Hematopoietic multipotent progenitor cell treated with erythropoietin and hydrocortisone succinate and interleukin-3 and kit ligand, for 17 days (in vitro differentiated cells): ENCODE results near the gene ZNF605.
"Not testable (repeated sequence)": the region's sequence is repeated elsewhere in the genome, so short reads cannot be mapped to it uniquely, and the experiment has no call there.

Experiments
- DNase-seq: peaks from one replicate; pipeline ENCODE4 v3.0.0-alpha.2; 2015; ENCODE audit warnings: low spot score

ZNF605 gene

GRCh38 chr12:132956011-132956788, at the start of gene ZNF605:
Gene ZNF605, minus strand, starts transcription at chr12:132956306. Its CDS starts 10,671 bp downstream, at chr12:132945635.
- DNase-seq, result peak; percentile 6

GRCh38 chr12:132998741-132999140, 42.6 kb upstream of the ZNF605 start:
- no peak for DNase-seq

- DNase-seq, result no peak
Measured at GRCh38 chr12:132986885-132987225, 30.7 kb upstream of the ZNF605 start.

- DNase-seq, result peak; percentile 67
Measured at GRCh38 chr12:132986001-132986884, 30.1 kb upstream of the ZNF605 start, which contains the start of gene ZNF26. Gene ZNF26, plus strand, starts transcription at chr12:132986367. Its CDS starts 474 bp downstream, at chr12:132986841.

DNA sequence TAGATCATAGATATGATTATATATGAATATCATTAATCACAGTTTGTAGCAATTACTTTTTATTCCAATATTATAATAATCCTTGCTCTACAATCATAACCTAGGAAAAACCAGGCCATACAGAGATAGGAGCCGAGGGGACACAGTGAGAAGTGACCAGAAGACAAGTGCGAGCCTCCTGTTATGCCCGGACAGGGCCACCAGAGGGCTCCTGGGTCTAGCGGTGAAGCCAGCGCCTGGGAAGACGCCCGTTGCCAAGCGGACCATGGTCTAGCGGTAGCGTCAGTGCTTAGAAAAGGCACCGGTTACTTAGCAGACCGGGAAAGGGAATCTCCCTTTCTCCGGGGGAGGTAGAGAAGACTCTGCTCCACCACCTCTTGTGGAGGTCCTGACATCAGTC, 20.8 kb upstream of the ZNF605 start:
- DNase-seq, result not testable (repeated sequence)

GRCh38 chr12:132972374-132972773, 16.3 kb upstream of the ZNF605 start:
- DNase-seq, result no peak

DNA sequence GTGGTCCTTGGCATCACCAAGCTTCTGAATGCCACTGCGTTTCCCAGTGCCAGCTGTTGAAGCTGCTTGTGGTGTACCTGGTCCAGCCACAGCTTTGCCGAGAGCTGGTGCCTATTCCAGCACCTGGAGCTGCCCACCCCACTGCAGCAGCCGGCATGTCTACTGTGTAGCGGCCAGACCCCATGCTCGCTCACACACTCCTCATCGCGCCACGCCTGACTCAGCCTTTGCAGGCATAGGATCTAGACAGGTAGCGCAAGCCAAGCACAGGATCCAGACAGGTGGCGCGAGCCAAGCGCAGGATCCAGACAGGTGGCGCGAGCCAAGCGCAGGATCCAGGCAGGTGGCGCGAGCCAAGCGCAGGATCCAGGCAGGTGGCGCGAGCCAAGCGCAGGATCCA, 11.6 kb upstream of the ZNF605 start:
- DNase-seq, result no peak

- DNase-seq, result no peak
Measured at GRCh38 chr12:132966676-132967415, 10.7 kb upstream of the ZNF605 start.

DNA sequence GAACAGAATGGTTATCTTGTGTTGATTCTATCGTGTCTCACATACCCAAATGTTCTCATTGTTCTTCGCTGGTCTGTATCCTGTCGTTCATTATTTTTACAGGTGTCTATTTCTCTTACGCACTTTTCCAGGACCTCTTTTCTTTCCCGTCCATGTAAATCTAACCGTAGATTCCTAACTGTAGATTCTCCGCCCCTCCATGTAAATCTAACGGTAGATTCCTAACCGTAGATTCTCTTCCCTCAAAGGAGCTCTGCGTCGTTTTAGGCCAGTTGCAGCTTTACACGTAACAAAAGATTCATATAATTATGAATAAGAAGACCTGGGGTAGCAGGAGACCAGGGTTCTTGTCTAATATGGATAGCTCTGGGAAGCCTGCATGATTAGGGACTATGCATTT, 9.7 kb upstream of the ZNF605 start:
- no peak for DNase-seq

GRCh38 chr12:132963947-132964346, 7.8 kb upstream of the ZNF605 start:
- not testable (repeated sequence) for DNase-seq

DNA sequence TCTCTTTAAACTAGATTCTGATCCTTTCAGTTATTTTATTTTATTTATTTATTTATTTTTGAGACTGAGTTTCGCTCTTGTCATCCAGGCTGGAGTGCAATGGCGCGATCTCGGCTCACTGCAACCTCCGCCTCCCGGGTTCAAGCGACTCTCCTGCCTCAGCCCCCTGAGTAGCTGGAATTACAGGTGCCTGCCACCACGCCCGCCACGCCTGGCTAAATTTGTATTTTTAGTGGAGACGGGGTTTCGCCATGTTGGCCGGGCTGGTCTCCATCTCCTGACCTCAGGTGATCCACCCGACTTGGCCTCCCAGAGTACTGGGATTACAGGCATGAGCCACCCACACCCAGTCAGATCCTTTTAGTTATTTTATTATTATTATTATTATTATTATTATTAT, 5.7 kb upstream of the ZNF605 start:
- not testable (repeated sequence) for DNase-seq

DNA sequence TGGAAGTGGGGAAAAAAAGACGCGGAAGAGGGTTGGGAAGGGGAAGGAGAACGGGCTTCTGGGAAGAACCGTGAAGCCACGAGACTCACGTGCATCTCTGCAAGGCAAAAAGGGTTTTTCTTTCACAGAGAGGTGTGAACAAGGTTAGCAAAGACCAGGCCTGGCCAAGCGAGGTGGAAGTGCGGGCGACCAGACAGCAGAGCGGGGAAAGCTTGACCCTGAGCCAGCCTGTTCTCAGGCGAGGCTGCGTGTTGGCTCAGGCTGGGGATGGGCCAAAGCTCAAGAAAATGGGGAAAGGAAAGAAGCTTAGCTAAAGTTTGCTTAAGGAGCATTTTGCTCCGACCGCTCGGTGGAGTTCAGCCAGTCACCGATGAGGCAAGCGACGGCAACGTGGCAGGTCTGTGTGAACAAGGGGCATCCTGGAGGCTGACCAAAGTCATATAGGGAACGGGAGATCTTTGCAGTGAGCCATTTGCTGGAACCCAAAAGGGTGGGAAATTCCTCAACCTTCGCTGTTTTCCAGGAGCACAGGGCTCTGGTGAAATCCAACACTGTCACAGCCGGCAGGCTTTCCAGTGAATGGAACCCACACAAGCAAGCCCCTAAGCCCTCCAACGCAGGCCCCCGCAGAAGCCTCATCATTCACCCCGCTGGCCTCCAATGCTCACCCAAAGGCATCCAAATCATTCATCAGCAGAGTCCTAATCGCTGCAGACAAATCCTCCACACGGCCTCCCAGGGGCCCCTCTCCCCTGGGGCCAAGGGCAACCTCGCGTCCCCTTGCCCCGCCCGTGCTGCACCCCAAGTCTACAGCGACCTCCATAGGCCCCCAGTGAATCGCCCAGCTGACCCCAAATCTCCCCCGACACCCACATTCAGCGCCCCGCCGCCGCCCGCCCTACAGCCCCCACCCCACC, 754 bp downstream of the ZNF605 start:
- DNase-seq, result no peak

DNA sequence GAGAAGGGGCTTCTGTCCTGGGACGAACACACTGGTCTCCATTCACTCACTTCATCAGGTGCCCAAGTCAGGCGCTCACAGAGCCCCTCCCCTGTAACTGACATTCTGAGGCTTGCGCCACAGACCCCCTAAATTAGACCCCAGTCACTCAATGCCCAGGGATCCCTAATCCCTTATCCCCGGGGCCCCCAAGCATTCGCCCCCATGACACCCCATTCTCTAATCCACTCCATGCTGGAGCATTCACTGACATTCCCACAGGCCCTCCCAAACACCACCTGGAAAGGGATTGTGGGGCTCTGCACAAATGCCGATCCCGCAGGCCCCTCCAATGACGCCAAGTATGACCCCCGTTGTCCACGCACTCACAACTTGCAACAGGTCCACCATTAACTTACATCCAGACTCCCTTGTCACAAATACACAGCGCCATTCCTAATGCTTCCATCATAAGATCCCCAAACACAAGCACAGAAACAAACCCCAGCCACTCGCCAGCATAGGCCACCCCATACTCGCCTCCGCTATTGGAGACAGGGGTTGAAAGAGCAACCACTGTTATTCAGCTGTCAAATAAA, 1.5 kb downstream of the ZNF605 start:
- DNase-seq, result no peak

DNA sequence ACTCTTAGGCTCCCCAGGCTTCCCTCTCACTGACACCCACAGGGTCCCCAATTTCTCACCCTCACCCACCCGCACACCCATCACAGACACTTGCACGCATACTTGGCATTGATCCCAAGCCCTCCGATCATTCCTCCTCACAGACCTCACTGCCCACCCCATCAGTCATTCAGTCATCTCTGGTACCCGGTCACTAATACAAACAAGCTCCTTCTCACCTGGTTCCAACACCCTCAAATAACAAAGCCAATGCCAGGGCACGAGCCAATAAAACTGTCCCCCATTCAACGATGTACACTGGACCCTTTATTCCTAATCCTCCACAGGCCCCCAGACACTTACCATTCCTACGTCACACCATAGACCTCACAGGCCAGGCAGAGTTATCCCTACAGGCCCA, 2.3 kb downstream of the ZNF605 start:
- DNase-seq, result no peak

DNA sequence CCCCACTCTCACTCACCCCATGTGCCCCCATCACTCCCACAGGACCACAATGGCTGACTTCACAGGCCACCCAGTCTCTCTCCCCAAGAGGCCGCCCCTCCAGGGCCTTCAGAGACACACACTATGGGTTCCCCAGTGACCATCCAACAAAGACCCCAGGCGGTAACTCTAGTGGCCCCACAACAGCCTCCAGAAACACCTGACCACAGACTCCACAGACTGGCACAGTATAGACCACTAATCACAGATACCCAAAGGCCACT, 3.0 kb downstream of the ZNF605 start:
- no peak for DNase-seq

- no peak for DNase-seq
Measured at GRCh38 chr12:132952371-132953162, 3.5 kb downstream of the ZNF605 start.

- DNase-seq, result no peak
Measured at GRCh38 chr12:132951649-132952048, 4.5 kb downstream of the ZNF605 start.

GRCh38 chr12:132950844-132951535, 5.1 kb downstream of the ZNF605 start:
- no peak for DNase-seq

- DNase-seq, result no peak
Measured at GRCh38 chr12:132949936-132950837, 5.9 kb downstream of the ZNF605 start.
